ENCODE results near the gene ANOS1.

DNA sequence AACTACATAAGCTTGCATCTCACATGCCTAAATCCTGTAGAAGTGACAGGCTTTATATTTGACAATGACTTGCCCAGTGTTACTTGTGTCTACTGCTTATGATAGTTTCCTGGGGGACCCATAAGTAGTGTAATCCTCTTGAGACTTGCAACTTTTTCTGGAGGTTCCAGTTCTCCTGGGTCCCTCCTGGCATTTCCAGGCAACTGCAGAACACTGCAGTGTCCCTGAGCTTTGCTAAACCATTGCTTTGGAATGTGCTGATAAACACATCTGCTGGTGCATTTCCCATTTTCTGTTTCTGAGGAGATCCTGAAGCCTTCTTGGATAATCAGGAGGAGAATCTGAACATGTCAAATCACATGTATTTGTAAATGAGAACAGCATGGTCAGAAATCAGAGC lies 82.0 kb downstream of the ANOS1 start:
- TF ChIP-seq, protein P1, sequence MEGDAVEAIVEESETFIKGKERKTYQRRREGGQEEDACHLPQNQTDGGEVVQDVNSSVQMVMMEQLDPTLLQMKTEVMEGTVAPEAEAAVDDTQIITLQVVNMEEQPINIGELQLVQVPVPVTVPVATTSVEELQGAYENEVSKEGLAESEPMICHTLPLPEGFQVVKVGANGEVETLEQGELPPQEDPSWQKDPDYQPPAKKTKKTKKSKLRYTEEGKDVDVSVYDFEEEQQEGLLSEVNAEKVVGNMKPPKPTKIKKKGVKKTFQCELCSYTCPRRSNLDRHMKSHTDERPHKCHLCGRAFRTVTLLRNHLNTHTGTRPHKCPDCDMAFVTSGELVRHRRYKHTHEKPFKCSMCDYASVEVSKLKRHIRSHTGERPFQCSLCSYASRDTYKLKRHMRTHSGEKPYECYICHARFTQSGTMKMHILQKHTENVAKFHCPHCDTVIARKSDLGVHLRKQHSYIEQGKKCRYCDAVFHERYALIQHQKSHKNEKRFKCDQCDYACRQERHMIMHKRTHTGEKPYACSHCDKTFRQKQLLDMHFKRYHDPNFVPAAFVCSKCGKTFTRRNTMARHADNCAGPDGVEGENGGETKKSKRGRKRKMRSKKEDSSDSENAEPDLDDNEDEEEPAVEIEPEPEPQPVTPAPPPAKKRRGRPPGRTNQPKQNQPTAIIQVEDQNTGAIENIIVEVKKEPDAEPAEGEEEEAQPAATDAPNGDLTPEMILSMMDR (IDR thresholded peaks at IDR 0.05), result no peak
- TF ChIP-seq TEAD4 (IDR thresholded peaks at IDR 0.05; ENCODE audit: borderline replicate concordance, insufficient read depth) (no peak), POLR2AphosphoS5 (IDR thresholded peaks at IDR 0.05; ENCODE audit: low read depth, low read length) (no peak), MXI1 (IDR thresholded peaks at IDR 0.05; ENCODE audit: low read depth, low read length) (no peak), YY1 (IDR thresholded peaks at IDR 0.05; ENCODE audit: low read depth) (no peak)
